Effector memory CD4-positive, alpha-beta T cell (primary cell): ENCODE results near the gene FANCC.
"Not testable (repeated sequence)": the region's sequence is repeated elsewhere in the genome, so short reads cannot be mapped to it uniquely, and the experiment has no call there.

Experiments used
- DNase-seq, 3 donors: peaks; one replicate each; pipeline ENCODE4 v3.0.0-alpha.2; 2020
- H3K27ac ChIP-seq: 2 replicates; pipeline ENCODE4 v1.7.0; 2013; ENCODE audit warnings: mild to moderate bottlenecking, low read length, moderate library complexity; ENCODE audit not compliant: insufficient read depth, poor library complexity, severe bottlenecking
- H3K27me3 ChIP-seq: replicated peaks from 2 replicates; pipeline ENCODE4 v1.7.0; 2013; ENCODE audit warnings: mild to moderate bottlenecking, low read length; ENCODE audit not compliant: insufficient read depth, control insufficient read depth, poor library complexity, severe bottlenecking
- H3K36me3 ChIP-seq: 2 replicates; pipeline ENCODE4 v1.7.0; 2013; ENCODE audit warnings: mild to moderate bottlenecking, low read length, moderate library complexity; ENCODE audit not compliant: control insufficient read depth, insufficient read depth
- H3K4me1 ChIP-seq: 2 replicates; pipeline ENCODE4 v1.7.0; 2013; ENCODE audit warnings: low read length, mild to moderate bottlenecking; ENCODE audit not compliant: control insufficient read depth, insufficient read depth, poor library complexity, severe bottlenecking
- H3K4me3 ChIP-seq: 2 replicates; pipeline ENCODE4 v1.7.0; 2013; ENCODE audit warnings: low read length, low read depth, mild to moderate bottlenecking; ENCODE audit not compliant: insufficient read depth, poor library complexity, severe bottlenecking
- H3K9me3 ChIP-seq: 2 replicates; pipeline ENCODE4 v1.7.0; 2013; ENCODE audit warnings: mild to moderate bottlenecking, low read length, moderate library complexity; ENCODE audit not compliant: control insufficient read depth

FANCC gene

DNA sequence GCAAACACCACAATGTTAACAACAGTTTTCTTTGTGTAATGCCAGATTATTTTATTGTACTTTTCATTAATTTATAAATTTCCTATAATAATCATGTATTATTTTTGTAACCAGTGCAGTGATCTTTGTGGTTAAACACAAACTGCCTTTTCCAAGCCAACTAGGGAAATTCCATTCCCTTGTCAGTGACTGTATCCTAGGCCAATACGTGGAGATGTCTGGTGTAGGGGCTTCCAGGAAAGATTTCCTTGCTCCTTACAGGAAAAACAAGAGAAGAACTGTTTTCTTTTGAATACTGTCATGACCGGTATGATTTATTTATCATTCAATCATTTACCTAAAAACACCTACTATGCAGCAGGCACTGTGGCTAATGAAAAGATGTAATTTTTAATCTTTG, 31.4 kb downstream of the FANCC start:
- DNase-seq = no peak
- no peak overlapping the region for H3K27ac ChIP-seq

DNA sequence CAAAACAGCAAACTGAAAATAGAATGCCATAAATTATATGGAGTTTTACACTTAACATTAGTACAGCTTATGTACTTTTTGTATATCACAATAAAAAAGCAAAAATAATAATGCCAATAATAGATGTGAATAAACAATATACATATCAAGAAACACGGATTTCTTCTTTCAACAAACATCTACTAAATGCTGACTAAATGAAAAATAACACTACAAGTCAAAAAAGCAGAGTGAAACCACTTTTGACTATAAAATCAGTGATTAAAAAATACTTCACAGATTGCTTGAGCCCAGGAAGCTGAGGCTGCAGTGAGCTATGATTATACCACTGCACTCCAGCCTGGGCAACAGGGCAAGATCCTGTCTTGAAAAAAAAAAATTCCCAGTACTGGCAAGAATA, 32.2 kb downstream of the FANCC start:
- no peaks in the 10 kb centered on the region for H3K27me3 ChIP-seq
- no peaks in the 10 kb centered on the region for H3K4me1 ChIP-seq
- H3K4me3 ChIP-seq = no peak overlapping the region
- no peak for DNase-seq
- no peaks in the 10 kb centered on the region for H3K36me3 ChIP-seq
- no peak overlapping the region for H3K27ac ChIP-seq
- H3K9me3 ChIP-seq = no peaks in the 10 kb centered on the region

More for the DNA sequence above, 31.4 kb downstream of the FANCC start:
- Histone ChIP-seq H3K4me3 (no peak overlapping the region), H3K27me3 (no peaks in the 10 kb centered on the region), H3K4me1 (no peaks in the 10 kb centered on the region), H3K36me3 (no peaks in the 10 kb centered on the region), H3K9me3 (no peaks in the 10 kb centered on the region)

DNA sequence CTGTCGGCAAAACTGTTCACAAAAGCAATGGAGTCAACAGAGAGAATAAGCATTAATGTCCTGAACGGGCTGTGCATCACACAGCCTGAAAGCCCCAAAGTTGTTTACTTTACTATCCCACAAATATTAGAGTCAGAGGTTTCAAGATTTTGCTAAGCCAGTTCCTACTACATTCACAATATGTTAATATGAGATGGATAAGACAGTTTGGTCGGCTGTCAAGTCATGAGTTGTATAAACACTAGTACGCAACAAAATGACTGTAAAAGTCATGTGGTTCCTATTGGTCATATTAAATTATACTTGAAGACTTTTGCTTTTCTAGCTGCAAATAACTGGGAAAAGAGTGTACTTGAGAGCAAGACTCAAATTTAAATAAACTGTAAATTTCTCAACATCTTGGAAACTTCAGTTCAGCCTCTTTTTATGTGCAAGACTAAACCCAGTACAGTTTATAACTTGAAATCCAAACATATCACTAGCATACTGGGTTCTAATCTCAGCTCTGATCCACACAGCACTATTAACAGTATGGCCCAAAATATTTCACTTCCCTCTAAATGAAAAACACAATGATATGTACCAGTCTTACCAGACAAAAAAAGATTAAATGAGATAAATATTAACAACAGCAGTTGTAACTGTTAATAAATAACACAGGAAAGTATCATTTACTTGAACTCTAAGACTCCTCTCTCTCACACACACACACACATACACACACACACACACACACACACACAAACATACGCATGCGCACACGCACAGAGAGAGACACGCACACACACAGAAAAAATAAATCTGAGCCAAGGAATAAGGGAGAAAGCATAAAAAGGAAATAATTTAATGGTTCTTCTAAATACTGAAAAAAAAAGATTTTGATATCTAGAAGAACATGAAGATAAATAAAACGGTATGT, 33.1 kb downstream of the FANCC start:
- H3K4me3 ChIP-seq = no peak overlapping the region
- H3K27me3 ChIP-seq = no peaks in the 10 kb centered on the region
- DNase-seq = no peak
- no peak overlapping the region for H3K27ac ChIP-seq
- H3K36me3 ChIP-seq = no peaks in the 10 kb centered on the region
- no peaks in the 10 kb centered on the region for H3K4me1 ChIP-seq
- H3K9me3 ChIP-seq = no peaks in the 10 kb centered on the region

DNA sequence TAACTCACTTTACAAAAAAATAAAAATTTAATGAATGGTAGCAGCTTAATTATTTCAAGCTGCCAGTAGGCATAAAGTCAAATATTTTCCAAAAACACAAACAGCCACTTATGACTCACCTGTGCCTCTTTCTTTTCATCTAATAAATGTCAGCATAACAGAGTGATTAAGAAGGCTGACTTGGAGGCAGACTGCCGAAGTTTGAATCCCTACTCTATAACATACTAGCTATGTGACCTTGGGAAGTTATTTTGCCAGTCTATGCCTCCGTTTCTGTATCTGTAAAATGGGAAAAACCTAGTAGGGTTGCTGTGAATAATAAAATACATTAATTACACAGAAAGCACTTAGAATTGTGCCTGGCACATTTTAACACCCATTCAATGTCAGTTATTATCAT, 33.8 kb downstream of the FANCC start:
- H3K4me3 ChIP-seq = no peak overlapping the region
- H3K27me3 ChIP-seq = no peaks in the 10 kb centered on the region
- no peaks in the 10 kb centered on the region for H3K36me3 ChIP-seq
- H3K9me3 ChIP-seq = no peaks in the 10 kb centered on the region
- H3K4me1 ChIP-seq = no peaks in the 10 kb centered on the region
- no peak overlapping the region for H3K27ac ChIP-seq
- no peak for DNase-seq

DNA sequence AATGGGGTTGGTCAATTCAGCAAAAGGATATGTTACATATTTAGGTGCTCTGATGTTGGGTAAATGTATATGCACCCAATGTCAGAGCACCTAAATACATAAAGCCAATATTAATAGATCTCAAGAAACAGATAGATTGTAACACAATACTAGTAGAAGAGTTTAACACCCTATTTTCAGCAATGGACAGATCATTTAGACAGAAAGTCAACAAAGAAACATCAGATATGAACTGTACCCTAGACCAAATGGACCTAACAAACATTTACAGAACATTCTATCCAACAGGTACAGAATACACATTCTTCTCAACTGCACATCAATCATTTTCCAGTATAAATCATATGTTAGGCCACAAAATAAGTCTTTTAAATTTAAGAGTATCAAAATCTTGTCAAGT, 35.2 kb downstream of the FANCC start:
- Histone ChIP-seq H3K4me3 (no peak overlapping the region), H3K27ac (no peak overlapping the region), H3K4me1 (no peaks in the 10 kb centered on the region), H3K9me3 (no peaks in the 10 kb centered on the region), H3K36me3 (no peaks in the 10 kb centered on the region), H3K27me3 (no peaks in the 10 kb centered on the region)
- no peak for DNase-seq

DNA sequence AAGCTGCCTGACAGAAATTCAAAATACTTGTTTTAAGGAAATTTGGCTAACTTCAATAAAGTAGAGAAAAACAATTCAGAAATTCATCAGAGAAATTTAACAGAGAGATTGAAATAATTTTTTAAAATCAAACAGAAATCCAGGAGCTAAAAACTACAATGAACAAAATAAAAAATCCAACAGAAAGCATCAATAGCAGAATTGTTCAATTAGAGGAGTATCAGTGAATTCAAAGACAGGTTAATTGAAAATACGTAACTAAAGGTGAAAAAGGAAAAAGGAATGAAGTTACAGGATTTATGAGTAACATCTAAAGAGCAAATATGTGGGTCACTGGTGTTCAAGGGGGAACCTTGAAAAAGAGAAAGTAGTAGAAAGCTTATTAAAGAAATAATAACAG, 36.8 kb downstream of the FANCC start:
- no peak for DNase-seq
- H3K36me3 ChIP-seq = no peaks in the 10 kb centered on the region
- H3K27me3 ChIP-seq = no peaks in the 10 kb centered on the region
- no peaks in the 10 kb centered on the region for H3K9me3 ChIP-seq
- no peaks in the 10 kb centered on the region for H3K4me1 ChIP-seq
- H3K4me3 ChIP-seq = no peak overlapping the region
- no peak overlapping the region for H3K27ac ChIP-seq

DNA sequence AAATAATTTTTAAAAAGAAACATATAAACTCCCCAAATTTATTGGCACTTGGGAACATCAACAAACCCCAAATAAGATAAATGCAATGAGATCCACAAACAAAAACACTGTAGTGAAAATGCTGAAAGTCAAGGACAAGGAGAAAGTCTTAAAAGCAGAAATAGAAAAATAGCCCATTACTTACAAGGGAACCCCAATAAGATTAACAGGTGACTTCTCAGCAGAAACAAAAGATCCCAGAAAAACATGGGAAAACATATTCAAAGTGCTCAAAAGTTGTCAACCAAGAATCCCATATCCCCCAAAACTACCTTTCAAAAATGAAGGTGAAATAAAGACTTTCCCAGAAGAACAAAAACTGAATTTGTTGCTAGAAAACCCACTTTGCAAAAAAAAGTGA, 40.0 kb downstream of the FANCC start:
- H3K4me3 ChIP-seq = no peak overlapping the region
- no peak overlapping the region for H3K27ac ChIP-seq
- no peaks in the 10 kb centered on the region for H3K27me3 ChIP-seq
- H3K36me3 ChIP-seq = no peaks in the 10 kb centered on the region
- no peaks in the 10 kb centered on the region for H3K9me3 ChIP-seq
- no peaks in the 10 kb centered on the region for H3K4me1 ChIP-seq
- DNase-seq = no peak

DNA sequence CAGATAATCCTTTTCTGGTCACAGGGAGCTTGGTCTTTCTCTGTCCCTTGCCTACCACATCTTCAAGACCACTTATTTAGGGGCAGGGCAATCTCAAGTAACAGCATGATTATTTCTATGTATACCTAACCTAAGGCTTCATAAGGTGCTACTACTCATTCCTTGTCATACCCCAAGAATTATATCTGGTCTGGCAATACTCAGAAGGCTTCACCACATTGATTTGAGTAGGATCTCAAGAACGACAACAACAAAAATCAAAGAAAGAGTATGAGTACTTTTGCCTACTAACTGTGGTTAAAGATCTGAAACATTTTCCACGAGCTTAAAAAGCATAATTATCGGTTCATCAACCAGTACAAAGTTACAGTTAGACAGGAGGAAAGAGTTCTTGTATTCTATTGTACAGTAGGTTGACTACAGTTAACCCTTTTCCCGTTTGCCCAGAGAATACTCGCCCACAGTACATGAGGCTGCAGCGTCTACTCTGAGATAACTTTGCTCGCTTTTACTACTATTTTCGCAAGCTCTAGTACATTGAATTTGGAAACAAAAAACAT, 41.0 kb downstream of the FANCC start:
- H3K4me3 ChIP-seq = no peak overlapping the region
- no peak overlapping the region for H3K27ac ChIP-seq
- no peaks in the 10 kb centered on the region for H3K27me3 ChIP-seq
- no peaks in the 10 kb centered on the region for H3K9me3 ChIP-seq
- no peak for DNase-seq
- no peaks in the 10 kb centered on the region for H3K36me3 ChIP-seq
- no peaks in the 10 kb centered on the region for H3K4me1 ChIP-seq

DNA sequence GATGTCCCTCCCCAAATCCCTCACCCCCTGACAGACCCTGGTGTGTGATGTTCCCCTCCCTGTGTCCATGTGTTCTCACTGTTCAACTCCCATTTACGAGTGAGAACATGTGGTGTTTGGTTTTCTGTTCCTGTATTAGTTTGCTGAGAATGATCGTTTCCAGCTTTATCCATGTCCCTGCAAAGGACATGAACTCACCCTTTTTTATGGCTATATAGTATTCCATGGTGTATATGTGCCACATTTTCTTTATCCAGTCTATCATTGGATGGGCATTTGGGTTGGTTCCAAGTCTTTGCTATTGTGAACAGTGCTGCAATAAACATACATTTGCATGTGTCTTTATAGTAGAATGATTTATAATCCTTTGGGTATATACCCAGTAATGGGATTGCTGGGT, 43.3 kb downstream of the FANCC start:
- not testable (repeated sequence) for H3K27me3 ChIP-seq, H3K36me3 ChIP-seq, DNase-seq, H3K4me3 ChIP-seq, H3K4me1 ChIP-seq, H3K9me3 ChIP-seq, H3K27ac ChIP-seq

DNA sequence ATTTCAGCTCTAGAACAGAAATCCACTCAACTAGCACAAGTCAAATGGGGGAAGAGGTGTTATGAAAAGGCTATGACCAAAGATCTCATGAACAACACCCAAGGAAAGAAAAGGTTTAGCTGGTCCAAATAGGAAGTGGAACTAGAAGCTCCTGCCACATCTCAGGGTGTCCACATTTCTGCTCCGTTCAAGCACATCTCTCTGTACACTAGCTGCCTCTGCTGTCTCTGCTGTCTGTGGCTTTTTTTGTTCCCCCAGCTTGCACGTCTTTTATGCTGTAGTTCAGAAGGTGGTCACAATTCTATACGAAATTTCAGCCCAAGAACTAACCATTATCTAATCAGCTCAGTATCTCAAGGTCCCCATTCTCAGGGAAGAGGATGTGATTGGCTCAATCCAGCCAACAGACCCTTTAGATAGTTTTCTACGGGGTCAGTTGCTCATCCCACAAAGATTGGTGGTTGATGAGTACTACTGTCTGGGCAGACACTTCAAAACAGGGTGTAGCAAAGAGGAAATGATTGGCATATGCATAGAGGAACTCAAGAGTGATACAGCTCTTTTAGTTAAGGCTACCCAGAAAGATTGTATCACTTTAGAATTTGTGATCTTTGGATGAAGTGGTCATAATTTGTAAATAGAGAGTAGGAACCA, 44.0 kb downstream of the FANCC start:
- no peaks in the 10 kb centered on the region for H3K36me3 ChIP-seq
- DNase-seq = no peak
- no peaks in the 10 kb centered on the region for H3K27me3 ChIP-seq
- H3K4me1 ChIP-seq = no peaks in the 10 kb centered on the region
- no peak overlapping the region for H3K27ac ChIP-seq
- no peak overlapping the region for H3K4me3 ChIP-seq
- H3K9me3 ChIP-seq = no peaks in the 10 kb centered on the region
